Measurements from ENCODE around the gene CDR2L. TPM values are rescaled to one million over a fixed set of nuclear protein-coding genes. Genes with fewer than 3 reads are reported as not detected.

The CDR2L gene
- total RNA-seq, result 1 to 10 TPM in 1 of 2 experiments, under 1 TPM in 1; 0.74 to 1.2 TPM

GRCh38 chr17:74987418-74987908, at the start of gene CDR2L:
Gene CDR2L (plus strand): TSS chr17:74987632. CDS start chr17:74988044, 412 bp downstream.
- Mint-ChIP-seq H3K4me1 (peaks cover 14% of the 10 kb centered on the region), H3K27ac (no peak within 1 kb of the TSS), H3K27me3 (peaks cover 20% of the 10 kb centered on the region), H3K9me3 (no peaks in the 10 kb centered on the region), H3K4me3 (peak within 1 kb of the TSS; percentile 84), H3K36me3 (no peaks in the 10 kb centered on the region)
- peak; percentile 91 for DNase-seq

GRCh38 chr17:74938194-74938950, 49.1 kb upstream of the CDR2L start:
- DNase-seq, result no peak
- no peaks in the 10 kb centered on the region for H3K4me1 Mint-ChIP-seq
- no peaks in the 10 kb centered on the region for H3K9me3 Mint-ChIP-seq
- H3K27me3 Mint-ChIP-seq, result peaks cover 56% of the 10 kb centered on the region
- H3K4me3 Mint-ChIP-seq, result no peak overlapping the region
- H3K27ac Mint-ChIP-seq, result no peak overlapping the region
- H3K36me3 Mint-ChIP-seq, result no peaks in the 10 kb centered on the region

- peaks cover 49% of the 10 kb centered on the region for H3K27me3 Mint-ChIP-seq
- H3K4me3 Mint-ChIP-seq, result no peak overlapping the region
- H3K36me3 Mint-ChIP-seq, result no peaks in the 10 kb centered on the region
- no peaks in the 10 kb centered on the region for H3K9me3 Mint-ChIP-seq
- H3K4me1 Mint-ChIP-seq, result no peaks in the 10 kb centered on the region
- no peak for DNase-seq
- H3K27ac Mint-ChIP-seq, result no peak overlapping the region
Measured at GRCh38 chr17:74939534-74939933, 47.9 kb upstream of the CDR2L start.

GRCh38 chr17:74941128-74941725, 46.2 kb upstream of the CDR2L start:
- Mint-ChIP-seq H3K27ac (no peak overlapping the region), H3K36me3 (no peaks in the 10 kb centered on the region), H3K4me3 (no peak overlapping the region), H3K9me3 (no peaks in the 10 kb centered on the region), H3K27me3 (peaks cover 42% of the 10 kb centered on the region), H3K4me1 (peaks cover 5% of the 10 kb centered on the region)
- DNase-seq, result no peak

- Mint-ChIP-seq H3K27ac (no peak overlapping the region), H3K4me3 (no peak overlapping the region), H3K9me3 (no peaks in the 10 kb centered on the region), H3K27me3 (peaks cover 23% of the 10 kb centered on the region), H3K36me3 (no peaks in the 10 kb centered on the region), H3K4me1 (peaks cover 5% of the 10 kb centered on the region)
- no peak for DNase-seq
Measured at GRCh38 chr17:74943808-74944522, 43.5 kb upstream of the CDR2L start.

- Mint-ChIP-seq H3K27me3 (peaks cover 17% of the 10 kb centered on the region), H3K36me3 (no peaks in the 10 kb centered on the region)
Measured at GRCh38 chr17:74945543-74945942, 41.9 kb upstream of the CDR2L start.

GRCh38 chr17:74946641-74947040, 40.8 kb upstream of the CDR2L start:
- H3K4me3 Mint-ChIP-seq, result no peak overlapping the region
- no peak for DNase-seq
- no peaks in the 10 kb centered on the region for H3K36me3 Mint-ChIP-seq
- H3K4me1 Mint-ChIP-seq, result peaks cover 5% of the 10 kb centered on the region
- H3K27me3 Mint-ChIP-seq, result peaks cover 12% of the 10 kb centered on the region
- no peaks in the 10 kb centered on the region for H3K9me3 Mint-ChIP-seq
- no peak overlapping the region for H3K27ac Mint-ChIP-seq

More at GRCh38 chr17:74945543-74945942, 41.9 kb upstream of the CDR2L start:
- H3K27ac Mint-ChIP-seq, result no peak overlapping the region
- H3K4me1 Mint-ChIP-seq, result peaks cover 5% of the 10 kb centered on the region
- no peak overlapping the region for H3K4me3 Mint-ChIP-seq
- no peak for DNase-seq
- no peaks in the 10 kb centered on the region for H3K9me3 Mint-ChIP-seq

- peaks cover 6% of the 10 kb centered on the region for H3K27me3 Mint-ChIP-seq
- H3K4me3 Mint-ChIP-seq, result no peak overlapping the region
- DNase-seq, result no peak
- peaks cover 5% of the 10 kb centered on the region for H3K4me1 Mint-ChIP-seq
- H3K9me3 Mint-ChIP-seq, result no peaks in the 10 kb centered on the region
- H3K36me3 Mint-ChIP-seq, result no peaks in the 10 kb centered on the region
- no peak overlapping the region for H3K27ac Mint-ChIP-seq
Measured at GRCh38 chr17:74947041-74947754, 40.2 kb upstream of the CDR2L start.

- no peak overlapping the region for H3K27ac Mint-ChIP-seq
- peaks cover 6% of the 10 kb centered on the region for H3K27me3 Mint-ChIP-seq
- H3K36me3 Mint-ChIP-seq, result no peaks in the 10 kb centered on the region
- DNase-seq, result no peak
- H3K9me3 Mint-ChIP-seq, result no peaks in the 10 kb centered on the region
- no peak overlapping the region for H3K4me3 Mint-ChIP-seq
- peaks cover 5% of the 10 kb centered on the region for H3K4me1 Mint-ChIP-seq
Measured at GRCh38 chr17:74949455-74950115, 37.8 kb upstream of the CDR2L start.

- no peaks in the 10 kb centered on the region for H3K36me3 Mint-ChIP-seq
- H3K27ac Mint-ChIP-seq, result no peak overlapping the region
- H3K27me3 Mint-ChIP-seq, result peaks cover 4% of the 10 kb centered on the region
- DNase-seq, result no peak
- H3K4me1 Mint-ChIP-seq, result peaks cover 5% of the 10 kb centered on the region
- no peak overlapping the region for H3K4me3 Mint-ChIP-seq
- H3K9me3 Mint-ChIP-seq, result no peaks in the 10 kb centered on the region
Measured at GRCh38 chr17:74950207-74950606, 37.2 kb upstream of the CDR2L start.

GRCh38 chr17:74951065-74951464, 36.4 kb upstream of the CDR2L start:
- Mint-ChIP-seq H3K27me3 (no peaks in the 10 kb centered on the region), H3K27ac (no peak overlapping the region), H3K4me3 (no peak overlapping the region), H3K36me3 (no peaks in the 10 kb centered on the region), H3K9me3 (no peaks in the 10 kb centered on the region), H3K4me1 (no peaks in the 10 kb centered on the region)
- DNase-seq, result no peak

- H3K4me1 Mint-ChIP-seq, result no peaks in the 10 kb centered on the region
Measured at GRCh38 chr17:74951680-74952421, 35.6 kb upstream of the CDR2L start.

GRCh38 chr17:74952431-74953133, 34.9 kb upstream of the CDR2L start:
- no peak for DNase-seq
- Mint-ChIP-seq H3K4me1 (no peaks in the 10 kb centered on the region), H3K36me3 (no peaks in the 10 kb centered on the region), H3K4me3 (no peak overlapping the region), H3K27me3 (no peaks in the 10 kb centered on the region), H3K27ac (no peak overlapping the region), H3K9me3 (no peaks in the 10 kb centered on the region)

More at GRCh38 chr17:74951680-74952421, 35.6 kb upstream of the CDR2L start:
- Mint-ChIP-seq H3K27ac (no peak overlapping the region), H3K9me3 (no peaks in the 10 kb centered on the region), H3K4me3 (no peak overlapping the region), H3K36me3 (no peaks in the 10 kb centered on the region), H3K27me3 (no peaks in the 10 kb centered on the region)
- DNase-seq, result no peak
